ENCODE results near the gene DNM1. TPM values are rescaled to one million over a fixed set of nuclear protein-coding genes. Genes with fewer than 3 reads are reported as not detected.

DNM1 gene
- total RNA-seq, 6 donors from 2014 or later, result 1.4 to 17.8 (median 7.9) TPM

DNA sequence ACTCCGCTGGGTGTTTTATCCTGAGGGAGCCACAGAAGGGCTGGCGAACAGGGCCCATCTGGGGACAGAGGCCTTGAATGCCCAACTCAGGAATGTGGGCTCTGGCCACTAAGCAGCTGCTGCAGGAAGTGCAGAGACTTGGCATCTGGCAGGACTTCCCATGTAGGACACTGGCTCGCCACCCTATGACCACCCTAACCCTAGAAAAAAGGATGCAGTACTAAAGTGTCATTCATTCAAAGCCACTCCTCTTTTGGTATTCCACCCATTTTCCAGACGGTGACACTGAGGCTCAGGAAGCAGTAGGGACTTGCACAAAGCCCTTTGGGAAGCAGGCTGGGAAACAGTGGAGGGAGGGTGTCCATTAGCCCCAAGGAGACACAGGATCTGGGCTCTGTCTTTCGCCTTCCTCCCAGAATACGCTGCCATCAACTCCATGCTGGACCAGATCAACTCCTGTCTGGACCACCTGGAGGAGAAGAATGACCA is 40.1 kb upstream of the DNM1 start:
- WGBS, 2 donors, result 93 to 100% methylated on average over 2 to 6 of the region's 6 CpGs
- ATAC-seq (ENCODE audit: low FRiP score in 2 of 2) (no peak), DNase-seq (no peak)
- peaks cover 0 to 58% (median 41%) of the 10 kb centered on the region in 4 donors for H3K36me3 ChIP-seq
- no peaks in the 10 kb centered on the region for H3K9me3 ChIP-seq
- no peak overlapping the region for H3K27ac ChIP-seq
- no peak overlapping the region for H3K4me3 ChIP-seq
- peaks cover 10 to 27% (median 15%) of the 10 kb centered on the region in 4 donors for H3K4me1 ChIP-seq
- no peak for TF ChIP-seq POLR2A (IDR thresholded peaks at IDR 0.05)
- no peak for TF ChIP-seq EP300 (IDR thresholded peaks at IDR 0.05)
- TF ChIP-seq POLR2AphosphoS5 (IDR thresholded peaks at IDR 0.05), result no peak
- TF ChIP-seq, protein P1, sequence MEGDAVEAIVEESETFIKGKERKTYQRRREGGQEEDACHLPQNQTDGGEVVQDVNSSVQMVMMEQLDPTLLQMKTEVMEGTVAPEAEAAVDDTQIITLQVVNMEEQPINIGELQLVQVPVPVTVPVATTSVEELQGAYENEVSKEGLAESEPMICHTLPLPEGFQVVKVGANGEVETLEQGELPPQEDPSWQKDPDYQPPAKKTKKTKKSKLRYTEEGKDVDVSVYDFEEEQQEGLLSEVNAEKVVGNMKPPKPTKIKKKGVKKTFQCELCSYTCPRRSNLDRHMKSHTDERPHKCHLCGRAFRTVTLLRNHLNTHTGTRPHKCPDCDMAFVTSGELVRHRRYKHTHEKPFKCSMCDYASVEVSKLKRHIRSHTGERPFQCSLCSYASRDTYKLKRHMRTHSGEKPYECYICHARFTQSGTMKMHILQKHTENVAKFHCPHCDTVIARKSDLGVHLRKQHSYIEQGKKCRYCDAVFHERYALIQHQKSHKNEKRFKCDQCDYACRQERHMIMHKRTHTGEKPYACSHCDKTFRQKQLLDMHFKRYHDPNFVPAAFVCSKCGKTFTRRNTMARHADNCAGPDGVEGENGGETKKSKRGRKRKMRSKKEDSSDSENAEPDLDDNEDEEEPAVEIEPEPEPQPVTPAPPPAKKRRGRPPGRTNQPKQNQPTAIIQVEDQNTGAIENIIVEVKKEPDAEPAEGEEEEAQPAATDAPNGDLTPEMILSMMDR (IDR thresholded peaks at IDR 0.05), result no peak
- no peaks in the 10 kb centered on the region for H3K27me3 ChIP-seq

DNA sequence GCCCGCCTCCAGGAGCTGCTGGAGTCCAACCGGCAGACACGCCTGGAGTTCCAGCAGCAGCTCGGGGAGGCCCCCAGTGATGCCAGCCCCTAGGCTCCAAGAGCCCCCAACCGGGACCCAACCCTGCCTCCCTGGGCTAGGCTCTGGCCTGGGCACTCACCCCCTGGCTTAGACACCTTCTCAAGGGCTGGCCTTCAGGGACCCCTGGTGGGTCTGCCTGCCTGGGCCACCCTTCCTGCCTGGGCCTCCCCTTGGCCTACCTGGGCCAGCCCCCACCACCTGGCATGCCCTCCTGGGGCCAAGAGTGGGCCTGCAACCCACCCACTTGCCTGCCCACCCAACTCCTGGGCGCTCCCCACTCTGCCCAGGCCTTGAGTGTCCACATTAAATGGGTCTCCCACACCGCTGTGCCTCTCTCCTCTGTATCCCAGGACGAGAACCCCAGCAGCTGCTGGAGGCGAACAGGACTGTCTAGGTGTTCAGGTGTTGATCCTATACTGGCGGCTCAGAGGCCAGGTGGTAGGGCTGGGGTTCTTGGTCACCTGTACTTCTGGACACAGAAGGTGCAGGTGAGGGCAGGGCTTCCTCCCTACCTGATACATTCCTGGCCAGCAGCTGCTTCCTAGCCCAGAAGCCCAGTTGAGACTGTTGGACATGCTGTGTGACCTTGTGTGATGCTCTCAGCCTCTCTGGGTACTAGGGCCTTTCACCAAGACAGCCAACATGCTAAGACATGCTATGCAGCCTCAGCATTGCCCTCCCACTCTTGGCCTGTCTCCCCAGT is 39.5 kb upstream of the DNM1 start:
- DNase-seq, result peak in 1 of 2 donors; percentile 58
- Histone ChIP-seq H3K36me3 (peaks cover 3 to 64% (median 47%) of the 10 kb centered on the region in 4 donors), H3K27me3 (no peaks in the 10 kb centered on the region)

GRCh38 chr9:128164307-128164885 is 38.8 kb upstream of the DNM1 start:
- Histone ChIP-seq H3K4me3 (no peak overlapping the region), H3K27me3 (no peaks in the 10 kb centered on the region), H3K4me1 (peaks cover 8 to 23% (median 12%) of the 10 kb centered on the region in 4 donors), H3K36me3 (peaks cover 8 to 71% (median 54%) of the 10 kb centered on the region in 4 donors), H3K9me3 (no peaks in the 10 kb centered on the region), H3K27ac (no peak overlapping the region)
- TF ChIP-seq, protein P1 (IDR thresholded peaks at IDR 0.05), result no peak
- TF ChIP-seq POLR2AphosphoS5 (IDR thresholded peaks at IDR 0.05) (no peak), EP300 (IDR thresholded peaks at IDR 0.05) (no peak), POLR2A (IDR thresholded peaks at IDR 0.05) (no peak)
- no peak for DNase-seq
- 79 to 86% methylated on average over 10 to 14 of the region's 14 CpGs for WGBS, 2 donors
- no peak for ATAC-seq (ENCODE audit: low FRiP score in 2 of 2)

More for the DNA sequence above, 39.5 kb upstream of the DNM1 start:
- TF ChIP-seq POLR2AphosphoS5 (IDR thresholded peaks at IDR 0.05), result no peak
- TF ChIP-seq, protein P1 (IDR thresholded peaks at IDR 0.05), result no peak
- no peak for TF ChIP-seq POLR2A (IDR thresholded peaks at IDR 0.05)
- TF ChIP-seq EP300 (IDR thresholded peaks at IDR 0.05), result no peak
- WGBS, 2 donors, result 94% methylated on average over 10 of the region's 10 CpGs; no CpG with 5 or more reads in 1 of the 2 donors
- H3K4me3 ChIP-seq, result no peak overlapping the region
- no peaks in the 10 kb centered on the region for H3K9me3 ChIP-seq
- H3K4me1 ChIP-seq, result peaks cover 10 to 27% (median 15%) of the 10 kb centered on the region in 4 donors
- ATAC-seq (ENCODE audit: low FRiP score in 2 of 2), result no peak
- H3K27ac ChIP-seq, result no peak overlapping the region

DNA sequence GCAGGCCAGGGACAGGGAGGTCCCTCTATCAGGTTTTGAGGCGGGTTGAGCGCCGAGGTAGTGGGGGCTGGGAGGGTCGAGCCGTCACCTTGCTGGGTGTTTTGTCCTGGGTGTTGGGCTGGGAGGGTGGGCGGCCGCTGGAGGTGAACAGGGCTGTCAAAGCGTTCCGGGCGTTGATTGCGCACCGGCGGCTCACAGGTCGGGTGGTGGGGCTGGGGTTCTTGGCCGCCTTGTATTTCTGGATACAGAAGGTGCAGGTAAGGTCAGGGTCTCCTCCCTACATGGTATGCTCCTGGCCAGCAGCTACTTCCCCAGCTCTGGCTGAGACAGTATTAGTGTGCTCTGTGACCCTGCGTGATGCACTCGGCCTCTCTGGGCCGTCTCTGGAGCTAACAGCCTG is 37.0 kb upstream of the DNM1 start:
- Histone ChIP-seq H3K9me3 (no peaks in the 10 kb centered on the region), H3K4me3 (no peak overlapping the region), H3K27me3 (no peaks in the 10 kb centered on the region), H3K27ac (no peak overlapping the region), H3K36me3 (peaks cover 11 to 89% (median 68%) of the 10 kb centered on the region in 4 donors), H3K4me1 (peaks cover under 1 to 12% (median 2%) of the 10 kb centered on the region in 4 donors)
- WGBS, 2 donors, result 92 to 98% methylated on average over 14 to 17 of the region's 18 CpGs
- no peak for TF ChIP-seq EP300 (IDR thresholded peaks at IDR 0.05)
- no peak for TF ChIP-seq POLR2AphosphoS5 (IDR thresholded peaks at IDR 0.05)
- no peak for TF ChIP-seq POLR2A (IDR thresholded peaks at IDR 0.05)
- TF ChIP-seq, protein P1 (IDR thresholded peaks at IDR 0.05), result no peak
- ATAC-seq (ENCODE audit: low FRiP score in 2 of 2), result no peak
- peak in 1 of 2 donors; percentile 59 for DNase-seq
